Kidney (tissue), 14 donors: ENCODE results near the gene CANX. TPM values are rescaled to one million over a fixed set of nuclear protein-coding genes. Genes with fewer than 3 reads are reported as not detected.

Experiments
- DNase-seq, 5 donors: peaks; one replicate each; pipeline ENCODE4 v3.0.0-alpha.2; 2013 to 2020
- FAIRE-seq: peaks from 2 replicates; lab custom pipeline; 2012; peaks lifted over from hg19 to GRCh38; lab: Jason Lieb, UNC
- H3K27ac ChIP-seq, 2 donors: one replicate each; pipeline ENCODE4 v1.7.0; 2013; ENCODE audit warnings: low read depth in 2 of 2, low read length in 2 of 2, inconsistent platforms in 1 of 2
- H3K27me3 ChIP-seq: one replicate; pipeline ENCODE4 v1.7.1; 2013; ENCODE audit warnings: low read length, inconsistent platforms; ENCODE audit not compliant: control insufficient read depth, insufficient read depth
- H3K36me3 ChIP-seq, 3 donors: one replicate each; pipeline versions ENCODE4 v1.7.0 to v1.7.1; 2013; ENCODE audit warnings: low read length in 3 of 3, control low read depth in 1 of 3, inconsistent platforms in 1 of 3; ENCODE audit not compliant: insufficient read depth in 3 of 3, control insufficient read depth in 2 of 3
- H3K4me1 ChIP-seq, 3 donors: one replicate each; pipeline versions ENCODE4 v1.7.0 to v1.7.1; 2013; ENCODE audit warnings: low read length in 3 of 3, inconsistent platforms in 1 of 3, low read depth in 1 of 3; ENCODE audit not compliant: control insufficient read depth in 2 of 3, insufficient read depth in 2 of 3
- H3K4me3 ChIP-seq, 3 donors: one replicate each; pipeline versions ENCODE4 v1.7.0 to v1.8.1; 2013; ENCODE audit warnings: low read length in 3 of 3, control low read depth in 1 of 3, inconsistent platforms in 1 of 3
- H3K9ac ChIP-seq, 3 donors: one replicate each; pipeline versions ENCODE4 v1.7.0 to v1.7.1; 2013; ENCODE audit warnings: low read length in 3 of 3, control low read depth in 1 of 3, inconsistent platforms in 1 of 3
- H3K9me3 ChIP-seq, 3 donors: one replicate each; pipeline versions ENCODE4 v1.7.0 to v1.7.1; 2013; ENCODE audit warnings: low read length in 3 of 3, control low read depth in 1 of 3, inconsistent platforms in 1 of 3; ENCODE audit not compliant: control insufficient read depth in 2 of 3, insufficient read depth in 1 of 3
- CTCF ChIP-seq: IDR thresholded peaks from 3 replicates; pipeline ENCODE4 v1.5.1; 2012; ENCODE audit warnings: mild to moderate bottlenecking, moderate library complexity, borderline replicate concordance; ENCODE audit not compliant: insufficient read depth; ENCODE audit errors: extremely low read depth
- intact Hi-C: fragments of 100-400 bp; cut with DNase I; formaldehyde crosslinking; loops from one replicate; pipeline ENCODE4 v1.11.1; 2022
- polyA plus RNA-seq: library from polyadenylated mRNA; stranded (reverse); fragments of 350-450 nt; fragmentation: Illumina TruSeq; extraction: RNeasy Lipid Tissue Mini Kit (QIAGEN cat#74804); gene quantifications from one replicate; pipeline ENCODE4 v1.2.3, GENCODE V29; 2014; ENCODE audit warnings: low read depth, low replicate concordance; ENCODE audit not compliant: insufficient read depth
- total RNA-seq: library from RNA; stranded (reverse); fragmentation: NEBNext Ultra II Directional; extraction: Animal tissue kit (Norgen Biotek cat#: 25700); gene quantifications from one replicate; pipeline ENCODE4 v1.2.1, GENCODE V29; 2021
- donor health status: control.
- donor health status: control.
- donor health status: control.
- donor health status: control.
- donor health status: control.
- donor health status: DM: yes; HTN: yes; CAD: no.
- donor health status: Normal renal cell carcinoma (clear cell type).

CANX gene
- total and polyA plus RNA-seq, 2 donors from 2014 or later, result 208 to 824 TPM

GRCh38 chr5:179730852-179731251 lies 32.1 kb downstream of the CANX start:
- Histone ChIP-seq H3K9me3 (no peaks in the 10 kb centered on the region), H3K9ac (no peak overlapping the region), H3K27me3 (no peaks in the 10 kb centered on the region), H3K36me3 (peaks cover 13 to 44% (median 33%) of the 10 kb centered on the region in 3 donors), H3K27ac (no peak overlapping the region), H3K4me3 (no peak overlapping the region), H3K4me1 (peaks cover 0 to 7% (median 5%) of the 10 kb centered on the region in 3 donors)
- intact Hi-C loops, result no loop called here
- no peak for FAIRE-seq
- TF ChIP-seq CTCF, result no peak
- DNase-seq, result no peak

GRCh38 chr5:179731791-179732411 lies 33.1 kb downstream of the CANX start:
- Histone ChIP-seq H3K36me3 (peaks cover 11 to 35% (median 29%) of the 10 kb centered on the region in 3 donors), H3K4me1 (peaks cover 0 to 7% (median 5%) of the 10 kb centered on the region in 3 donors), H3K27ac (peak overlapping the region in 1 of 2 donors; percentile 45), H3K9me3 (no peaks in the 10 kb centered on the region), H3K27me3 (no peaks in the 10 kb centered on the region), H3K4me3 (peak overlapping the region; percentile 53 to 68 (median 66)), H3K9ac (peak overlapping the region in 1 of 3 donors; percentile 51)
- DNase-seq, result peak in 1 of 5 donors; percentile 84
- no peak for FAIRE-seq
- no peak for TF ChIP-seq CTCF
- intact Hi-C loops, result no loop called here

GRCh38 chr5:179732412-179732917 lies 33.7 kb downstream of the CANX start, which contains the start of gene MAML1:
Gene MAML1, plus strand, starts transcription at chr5:179732822. Its CDS starts 291 bp downstream, at chr5:179733113.
- TF ChIP-seq CTCF, result no peak
- Histone ChIP-seq H3K27ac (peak within 1 kb of the TSS; percentile 85 to 89), H3K36me3 (peaks cover 6 to 29% (median 23%) of the 10 kb centered on the region in 3 donors), H3K9me3 (no peaks in the 10 kb centered on the region), H3K27me3 (no peaks in the 10 kb centered on the region), H3K4me1 (peaks cover 0 to 7% (median 5%) of the 10 kb centered on the region in 3 donors), H3K9ac (peak within 1 kb of the TSS; percentile 35 to 85 (median 69)), H3K4me3 (peak within 1 kb of the TSS; percentile 70 to 94 (median 82))
- DNase-seq (peak; percentile 100), FAIRE-seq (peak; percentile 98)
- intact Hi-C loops, result no loop called here
